AG04449 (cell line): ENCODE data around the gene PUDP.

Experiments
- CTCF ChIA-PET: fragments of 350-600 bp; formaldehyde crosslinking; extraction: SDS; loops from one replicate; lab custom pipeline; 2021; ENCODE audit warnings: antibody characterized with exemption; lab: Yijun Ruan, JAX
- POLR2A ChIA-PET: fragments of 400-600, 350-600 bp; formaldehyde crosslinking; extraction: SDS; loops from one replicate; lab custom pipeline; 2020; ENCODE audit warnings: antibody characterized with exemption, inconsistent platforms; lab: Yijun Ruan, JAX
- DNase-seq: peaks from one replicate; pipeline ENCODE4 v3.0.0-alpha.2; 2010; ENCODE audit warnings: low read depth, low spot score
- H3K4me3 ChIP-seq: 2 replicates; pipeline ENCODE4 v1.5.1; 2011; ENCODE audit warnings: low read depth, mild to moderate bottlenecking, control low read depth, low read length
- CTCF ChIP-seq: IDR thresholded peaks from one replicate; pipeline ENCODE4 v1.5.1; 2011; ENCODE audit warnings: mild to moderate bottlenecking, moderate library complexity, low read length, control low read depth, inconsistent platforms; ENCODE audit not compliant: insufficient read depth; ENCODE audit errors: missing control alignments

The PUDP gene

GRCh38 chrX:7147978-7148854, at the start of gene PUDP:
PUDP (minus strand) TSS chrX:7148153; CDS start chrX:7148113, 40 bp downstream.
- ChIA-PET POLR2A (interaction anchor here (0.9 kb wide), 1 partner anchor 10 kb away, joined by 3 read pairs; no protein-coding TSS in a partner anchor), CTCF (no interaction called here)
- no peak for DNase-seq

GRCh38 chrX:7194606-7195005, 46.7 kb upstream of the PUDP start:
- no peak for TF ChIP-seq CTCF

More at GRCh38 chrX:7147978-7148854, at the start of gene PUDP:
- TF ChIP-seq CTCF, result no peak
- H3K4me3 ChIP-seq, result peak within 1 kb of the TSS; percentile 83

GRCh38 chrX:7192871-7193270, 44.9 kb upstream of the PUDP start:
- no peak for DNase-seq
- POLR2A ChIA-PET, result no interaction called here
- CTCF ChIA-PET, result no interaction called here
- H3K4me3 ChIP-seq, result no peak overlapping the region
- no peak for TF ChIP-seq CTCF

More at GRCh38 chrX:7194606-7195005, 46.7 kb upstream of the PUDP start:
- CTCF ChIA-PET, result no interaction called here
- POLR2A ChIA-PET, result no interaction called here
- no peak overlapping the region for H3K4me3 ChIP-seq
- DNase-seq, result no peak

- POLR2A ChIA-PET, result no interaction called here
- DNase-seq, result no peak
- no peak for TF ChIP-seq CTCF
- no peak overlapping the region for H3K4me3 ChIP-seq
- CTCF ChIA-PET, result interaction anchor here (0.7 kb wide), 1 partner anchor 19 kb away, joined by 3 read pairs; no protein-coding TSS in a partner anchor
Measured at GRCh38 chrX:7191681-7192110, 43.7 kb upstream of the PUDP start.

- no peak overlapping the region for H3K4me3 ChIP-seq
- TF ChIP-seq CTCF, result no peak
- ChIA-PET CTCF (no interaction called here), POLR2A (no interaction called here)
- DNase-seq, result no peak
Measured at GRCh38 chrX:7190157-7190556, 42.2 kb upstream of the PUDP start.

- CTCF ChIA-PET, result no interaction called here
- no peak for DNase-seq
- no peak for TF ChIP-seq CTCF
- POLR2A ChIA-PET, result no interaction called here
- H3K4me3 ChIP-seq, result no peak overlapping the region
Measured at GRCh38 chrX:7188672-7189071, 40.7 kb upstream of the PUDP start.
